H1 (cell line): ENCODE data around the gene SLX4IP. TPM values are rescaled to one million over a fixed set of nuclear protein-coding genes. Genes with fewer than 3 reads are reported as not detected.

Experiments used
- CTCF ChIA-PET: fragments of 300-600 bp; sonication (Branson Sonifier 250); formaldehyde crosslinking; loops from one replicate; lab custom pipeline; 2021; ENCODE audit not compliant: partially characterized antibody; lab: Charles Lee
- POLR2A ChIA-PET: fragments of 300-600 bp; sonication (Branson Sonifier 250); formaldehyde crosslinking; loops from one replicate; lab custom pipeline; 2021; ENCODE audit warnings: inconsistent platforms; ENCODE audit not compliant: partially characterized antibody; lab: Charles Lee
- DNase-seq, 2 experiments: peaks; one replicate each; pipeline versions ENCODE4 v3.0.0 to v3.0.0-alpha.2; 2010 to 2022; ENCODE audit warnings: low spot score in 2 of 2, low read depth in 1 of 2, mixed read lengths in 1 of 2
- FAIRE-seq: peaks from 2 replicates; lab custom pipeline; 2011; peaks lifted over from hg19 to GRCh38; lab: Jason Lieb, UNC
- H2AFZ ChIP-seq: 2 replicates; pipeline ENCODE4 v1.8.1; 2012; ENCODE audit warnings: low read length, inconsistent platforms
- H2AK5ac ChIP-seq: 2 replicates; pipeline ENCODE4 v1.6.1; 2013; ENCODE audit warnings: low read depth, low read length
- H2BK120ac ChIP-seq: replicated peaks from 2 replicates; pipeline ENCODE3; 2013; ENCODE audit warnings: low read depth, low read length, inconsistent platforms
- H2BK12ac ChIP-seq: 2 replicates; pipeline ENCODE4 v1.6.1; 2013; ENCODE audit warnings: low read depth, low read length
- H2BK15ac ChIP-seq: 2 replicates; pipeline ENCODE4 v1.6.1; 2013; ENCODE audit warnings: low read length
- H2BK20ac ChIP-seq: 2 replicates; pipeline ENCODE4 v1.6.1; 2013; ENCODE audit warnings: low read length
- H2BK5ac ChIP-seq: 2 replicates; pipeline ENCODE4 v1.6.1; 2013; ENCODE audit warnings: low read depth, low read length
- H3K14ac ChIP-seq: 2 replicates; pipeline ENCODE4 v1.6.1; 2013; ENCODE audit warnings: inconsistent platforms; ENCODE audit not compliant: insufficient read length
- H3K18ac ChIP-seq: 2 replicates; pipeline ENCODE4 v1.6.1; 2013; ENCODE audit warnings: low read length; ENCODE audit errors: extremely low read depth
- H3K23ac ChIP-seq: 2 replicates; pipeline ENCODE4 v1.6.1; 2013; ENCODE audit warnings: inconsistent platforms; ENCODE audit not compliant: insufficient read length
- H3K23me2 ChIP-seq: 2 replicates; pipeline ENCODE4 v1.6.1; 2013; ENCODE audit warnings: low read depth, low read length
- H3K27ac ChIP-seq: 2 replicates; pipeline ENCODE4 v1.6.1; 2011; ENCODE audit warnings: low read depth, low read length, inconsistent platforms
- H3K27me3 ChIP-seq, 4 experiments: replicated peaks in 1 of 4; 1 replicate in 1 of 4; 2 replicates in 3 of 4; pipeline versions ENCODE4 v1.6.1 to v1.8.1; 2011 to 2013; ENCODE audit warnings: low read length in 3 of 4, mild to moderate bottlenecking in 3 of 4, inconsistent platforms in 2 of 4, mixed read lengths in 2 of 4, moderate library complexity in 1 of 4; ENCODE audit not compliant: control insufficient read depth in 3 of 4, insufficient read depth in 3 of 4; ENCODE audit errors: extremely low read depth in 1 of 4
- H3K36me3 ChIP-seq, 4 experiments: 2 replicates each; pipeline versions ENCODE4 v1.6.1 to v1.8.1; 2011 to 2013; ENCODE audit warnings: mild to moderate bottlenecking in 4 of 4, low read length in 3 of 4, moderate library complexity in 2 of 4, control low read depth in 1 of 4, inconsistent platforms in 1 of 4; ENCODE audit not compliant: insufficient read depth in 4 of 4, control insufficient read depth in 2 of 4
- H3K4ac ChIP-seq: replicated peaks from 2 replicates; pipeline ENCODE3; 2013; ENCODE audit warnings: low read length, low read depth, mixed read lengths, inconsistent platforms; ENCODE audit not compliant: insufficient read length
- H3K4me1 ChIP-seq, 4 experiments: replicated peaks in 1 of 4; 1 replicate in 1 of 4; 2 replicates in 3 of 4; pipeline versions ENCODE4 v1.6.1 to v1.8.1; 2011 to 2013; ENCODE audit warnings: low read length in 3 of 4, inconsistent platforms in 2 of 4, mixed read lengths in 1 of 4; ENCODE audit not compliant: insufficient read depth in 4 of 4, control insufficient read depth in 3 of 4
- H3K4me2 ChIP-seq, 2 experiments: 2 replicates each; pipeline versions ENCODE4 v1.6.1 to v1.8.1; 2011 to 2013; ENCODE audit warnings: low read depth in 2 of 2, low read length in 2 of 2, control low read depth in 1 of 2, inconsistent platforms in 1 of 2, mild to moderate bottlenecking in 1 of 2; ENCODE audit not compliant: insufficient read depth in 1 of 2
- H3K4me3 ChIP-seq, 4 experiments: fragments of 200-600, 300-600 bp in 1 of 4; sonication (generic), shearing (Covaris generic), sonication (Bioruptor Twin) in 1 of 4; 2 replicates each; pipeline versions ENCODE4 v1.5.1 to v1.8.1; 2011 to 2016; ENCODE audit warnings: low read length in 4 of 4, low read depth in 3 of 4, control low read depth in 2 of 4, inconsistent platforms in 2 of 4, mild to moderate bottlenecking in 2 of 4, mixed read lengths in 1 of 4, moderate library complexity in 1 of 4; ENCODE audit not compliant: insufficient read depth in 2 of 4; ENCODE audit errors: extremely low read depth in 1 of 4
- H3K56ac ChIP-seq: replicated peaks from 2 replicates; pipeline ENCODE3; 2013; ENCODE audit warnings: low read depth, mild to moderate bottlenecking, mixed read lengths, low read length, inconsistent platforms; ENCODE audit not compliant: insufficient read length
- H3K79me1 ChIP-seq: 2 replicates; pipeline ENCODE4 v1.6.1; 2013; ENCODE audit warnings: low read depth, low read length, control low read depth
- H3K79me2 ChIP-seq, 2 experiments: 2 replicates each; pipeline versions ENCODE4 v1.6.1 to v1.8.1; 2012 to 2013; ENCODE audit warnings: low read length in 2 of 2, mild to moderate bottlenecking in 2 of 2, inconsistent platforms in 1 of 2; ENCODE audit not compliant: insufficient read depth in 2 of 2, control insufficient read depth in 1 of 2
- H3K9ac ChIP-seq, 4 experiments: replicated peaks in 1 of 4; 1 replicate in 1 of 4; 2 replicates in 3 of 4; pipeline versions ENCODE4 v1.6.1 to v1.8.1; 2011 to 2013; ENCODE audit warnings: low read depth in 3 of 4, low read length in 3 of 4, control low read depth in 2 of 4, mild to moderate bottlenecking in 2 of 4, moderate library complexity in 2 of 4, inconsistent platforms in 1 of 4; ENCODE audit errors: extremely low read depth in 1 of 4
- H3K9me3 ChIP-seq, 2 experiments: 2 replicates each; pipeline versions ENCODE4 v1.6.1 to v1.8.1; 2012 to 2013; ENCODE audit warnings: mild to moderate bottlenecking in 2 of 2, moderate library complexity in 2 of 2, control low read depth in 1 of 2, inconsistent platforms in 1 of 2, low read depth in 1 of 2, low read length in 1 of 2, mixed read lengths in 1 of 2; ENCODE audit not compliant: insufficient read depth in 2 of 2
- H4K20me1 ChIP-seq, 2 experiments: replicated peaks in 1 of 2; 2 replicates each; pipeline versions ENCODE3 to v1.8.1; 2011 to 2013; ENCODE audit warnings: inconsistent platforms in 2 of 2, low read length in 2 of 2, mild to moderate bottlenecking in 1 of 2; ENCODE audit not compliant: insufficient read depth in 2 of 2, control insufficient read depth in 1 of 2
- H4K5ac ChIP-seq: 2 replicates; pipeline ENCODE4 v1.6.1; 2013; ENCODE audit warnings: low read length, low read depth, mixed read lengths, inconsistent platforms; ENCODE audit not compliant: insufficient read length
- H4K8ac ChIP-seq: 2 replicates; pipeline ENCODE4 v1.8.0; 2013; ENCODE audit warnings: mild to moderate bottlenecking, moderate library complexity, low read length, inconsistent platforms; ENCODE audit not compliant: insufficient read depth; ENCODE audit errors: extremely low read depth
- H4K91ac ChIP-seq: replicated peaks from 2 replicates; pipeline ENCODE3; 2013; ENCODE audit warnings: low read length, mixed read lengths, inconsistent platforms; ENCODE audit not compliant: insufficient read length
- ATF3 ChIP-seq: IDR thresholded peaks from 2 replicates; pipeline ENCODE4 v1.6.1; 2011; ENCODE audit warnings: low read depth, mild to moderate bottlenecking, low read length; ENCODE audit not compliant: insufficient read depth
- CHD2 ChIP-seq: IDR thresholded peaks from 2 replicates; pipeline ENCODE4 v1.6.1; 2012; ENCODE audit warnings: low read length, improper control_type of control experiment
- CREB1 ChIP-seq: IDR thresholded peaks from 2 replicates; pipeline ENCODE4 v1.6.1; 2012; ENCODE audit warnings: inconsistent platforms
- HDAC2 ChIP-seq, 2 experiments: fragments of 300-600 bp in 1 of 2; sonication (generic) in 1 of 2; IDR thresholded peaks; 2 replicates each; pipeline ENCODE4 v1.6.1; 2011 to 2012; ENCODE audit warnings: low read depth in 2 of 2, low read length in 2 of 2, mild to moderate bottlenecking in 2 of 2, moderate library complexity in 2 of 2, borderline replicate concordance in 1 of 2, inconsistent platforms in 1 of 2
- KDM5A ChIP-seq: fragments of 200-600 bp; IDR thresholded peaks from 2 replicates; pipeline ENCODE4 v1.7.1; 2012; ENCODE audit warnings: mild to moderate bottlenecking, low read length, inconsistent platforms, mixed read lengths
- MAFK ChIP-seq: IDR thresholded peaks from 2 replicates; pipeline ENCODE4 v1.6.1; 2012; ENCODE audit warnings: low read depth, mild to moderate bottlenecking, improper control_type of control experiment, low read length
- PHF8 ChIP-seq: fragments of 200-600 bp; sonication (generic); conservative IDR thresholded peaks from 2 replicates; pipeline ENCODE4 v1.7.1; 2012; ENCODE audit warnings: low read depth, mild to moderate bottlenecking, inconsistent platforms, low read length, moderate library complexity
- POLR2AphosphoS5 ChIP-seq: IDR thresholded peaks from 2 replicates; pipeline ENCODE4 v1.6.1; 2011; ENCODE audit warnings: low read depth, low read length
- SIN3A ChIP-seq, 2 experiments: IDR thresholded peaks in 1 of 2; conservative IDR thresholded peaks in 1 of 2; 2 replicates each; pipeline ENCODE4 v1.6.1; 2011 to 2012; ENCODE audit warnings: low read length in 2 of 2, improper control_type of control experiment in 1 of 2, low read depth in 1 of 2, mild to moderate bottlenecking in 1 of 2
- SP2 ChIP-seq: IDR thresholded peaks from 2 replicates; pipeline ENCODE4 v1.6.1; 2012; ENCODE audit warnings: mild to moderate bottlenecking, low read length, inconsistent platforms
- SP4 ChIP-seq: IDR thresholded peaks from 2 replicates; pipeline ENCODE4 v1.6.1; 2012; ENCODE audit warnings: low read length, inconsistent platforms
- YY1 ChIP-seq: IDR thresholded peaks from 2 replicates; pipeline ENCODE4 v1.6.1; 2011; ENCODE audit warnings: low read depth, mild to moderate bottlenecking, low read length
- WGBS, 2 experiments: shearing (Covaris generic) in 1 of 2; methylation state at CpG; one replicate each; pipeline versions ENCODE4 v1.1.6 to v1.1.7; 2013 to 2015; ENCODE audit warnings: low lambda C conversion rate in 2 of 2, mixed read lengths in 2 of 2, inconsistent platforms in 1 of 2, low coverage in 1 of 2, missing lambda C conversion rate in 1 of 2; ENCODE audit not compliant: insufficient replicate concordance in 2 of 2, insufficient coverage in 1 of 2, insufficient read length in 1 of 2; ENCODE audit errors: extremely low coverage in 1 of 2, missing lambda C conversion rate in 1 of 2; 5-methylcytosine and 5-hydroxymethylcytosine counted together
- polyA plus RNA-seq, 7 experiments: library from polyadenylated mRNA; depleted of rRNA in 3 of 7; stranded (reverse) in 5 of 7; unstranded in 2 of 7; fragments of >200 nt in 5 of 7; fragments of 200-250 nt in 2 of 7; gene quantifications; 1 replicate in 5 of 7; 2 replicates in 1 of 7; 4 replicates in 1 of 7; pipeline versions ENCODE4 v1.2.1 to v1.2.3, GENCODE V29; 2011 to 2013; ENCODE audit warnings: missing spikeins in 2 of 7, mixed read lengths in 2 of 7
- total RNA-seq: library from RNA; stranded (reverse); fragmentation: NEBNext Ultra II Directional; extraction: Animal tissue kit (Norgen Biotek cat#: 25700); gene quantifications from 2 replicates; pipeline ENCODE4 v1.2.1, GENCODE V29; 2021

Gene SLX4IP
- total and polyA plus RNA-seq, 2 of the 8 experiments (the other 6 are each of a cell fraction or from before 2014, with no cell fraction given), result 2.4 to 8.7 TPM

GRCh38 chr20:10429443-10429981, 5.6 kb upstream of the SLX4IP start:
- ChIA-PET CTCF (interaction anchor here (1.0 to 1.4 kb wide), 3 partner anchors 44 to 451 kb away, joined by 3 to 4 read pairs (median 3); no protein-coding TSS in a partner anchor), POLR2A (interaction anchor here (0.7 kb wide), 1 partner anchor 35 kb away, joined by 3 read pairs; no protein-coding TSS in a partner anchor)
- no peak overlapping the region for H2BK12ac ChIP-seq
- H2BK20ac ChIP-seq, result no peak overlapping the region
- no peak overlapping the region for H4K5ac ChIP-seq
- no peak overlapping the region for H3K27ac ChIP-seq
- no peak overlapping the region for H2AFZ ChIP-seq
- H3K36me3 ChIP-seq, result no peaks in the 10 kb centered on the region; a peak in 2 of 8 replicates
- peaks cover 0 to 9% of the 10 kb centered on the region in 2 experiments for H4K20me1 ChIP-seq
- no peaks in the 10 kb centered on the region for H3K9me3 ChIP-seq
- H2AK5ac ChIP-seq, result no peak overlapping the region
- H3K4me2 ChIP-seq, result no peak overlapping the region
- no peak overlapping the region for H4K8ac ChIP-seq
- peaks cover 15% of the 10 kb centered on the region; the same call in 1 of the 2 replicates for H3K79me1 ChIP-seq
- peaks cover 0 to 85% of the 10 kb centered on the region in 2 experiments; a peak in 2 of 4 replicates for H3K79me2 ChIP-seq
- no peak for FAIRE-seq
- H3K4me3 ChIP-seq, result no peak overlapping the region
- H4K91ac ChIP-seq, result no peak overlapping the region
- H2BK120ac ChIP-seq, result no peak overlapping the region
- no peak overlapping the region for H3K4ac ChIP-seq
- H3K56ac ChIP-seq, result no peak overlapping the region
- H2BK5ac ChIP-seq, result no peak overlapping the region
- H3K14ac ChIP-seq, result no peak overlapping the region
- H3K18ac ChIP-seq, result no peak overlapping the region
- no peaks in the 10 kb centered on the region for H3K4me1 ChIP-seq
- no peak for DNase-seq
- no peak overlapping the region for H3K23ac ChIP-seq
- H3K27me3 ChIP-seq, result no peaks in the 10 kb centered on the region
- 86% methylated on average over 5 of the region's 5 CpGs; no CpG with 5 or more reads in 1 of the 2 experiments for WGBS, 2 experiments
- H2BK15ac ChIP-seq, result no peak overlapping the region
- peaks cover 7% of the 10 kb centered on the region for H3K23me2 ChIP-seq
- no peak overlapping the region for H3K9ac ChIP-seq
- no peak for TF ChIP-seq POLR2AphosphoS5
- TF ChIP-seq HDAC2 (IDR thresholded peaks at IDR 0.05; ENCODE audit: borderline replicate concordance in 1 of 2, low read depth in 2 of 2, low read length in 2 of 2), result no peak
- TF ChIP-seq SP4, result no peak
- TF ChIP-seq ATF3, result no peak
- TF ChIP-seq CREB1, result no peak
- no peak for TF ChIP-seq KDM5A
- no peak for TF ChIP-seq CHD2
- TF ChIP-seq SP2, result no peak
- TF ChIP-seq PHF8, result no peak
- no peak for TF ChIP-seq SIN3A (conservative IDR thresholded peaks at IDR 0.05 in 1 of 2, IDR thresholded peaks at IDR 0.05 in 1 of 2; ENCODE audit: low read depth in 1 of 2, low read length in 2 of 2)
- TF ChIP-seq YY1, result no peak
- TF ChIP-seq MAFK, result no peak
